Stimulated activated CD8-positive, alpha-beta memory T cell treated with anti-CD3 and anti-CD28 coated beads, Interleukin-7, amount 100 ng/mL, for 48 hours (primary cell): ENCODE data around the gene PDXDC1.
A peak's percentile ranks its signal among the peaks of the same experiment; 100 is the strongest.
"Not testable (repeated sequence)": the region's sequence is repeated elsewhere in the genome, so short reads cannot be mapped to it uniquely, and the experiment has no call there.

Source experiments
- DNase-seq, 2 donors: peaks; one replicate each; pipeline ENCODE4 v3.0.0-alpha.2; 2020; ENCODE audit warnings: low read depth in 1 of 2; ENCODE audit errors: extremely low read depth in 1 of 2

The PDXDC1 gene, protein sequence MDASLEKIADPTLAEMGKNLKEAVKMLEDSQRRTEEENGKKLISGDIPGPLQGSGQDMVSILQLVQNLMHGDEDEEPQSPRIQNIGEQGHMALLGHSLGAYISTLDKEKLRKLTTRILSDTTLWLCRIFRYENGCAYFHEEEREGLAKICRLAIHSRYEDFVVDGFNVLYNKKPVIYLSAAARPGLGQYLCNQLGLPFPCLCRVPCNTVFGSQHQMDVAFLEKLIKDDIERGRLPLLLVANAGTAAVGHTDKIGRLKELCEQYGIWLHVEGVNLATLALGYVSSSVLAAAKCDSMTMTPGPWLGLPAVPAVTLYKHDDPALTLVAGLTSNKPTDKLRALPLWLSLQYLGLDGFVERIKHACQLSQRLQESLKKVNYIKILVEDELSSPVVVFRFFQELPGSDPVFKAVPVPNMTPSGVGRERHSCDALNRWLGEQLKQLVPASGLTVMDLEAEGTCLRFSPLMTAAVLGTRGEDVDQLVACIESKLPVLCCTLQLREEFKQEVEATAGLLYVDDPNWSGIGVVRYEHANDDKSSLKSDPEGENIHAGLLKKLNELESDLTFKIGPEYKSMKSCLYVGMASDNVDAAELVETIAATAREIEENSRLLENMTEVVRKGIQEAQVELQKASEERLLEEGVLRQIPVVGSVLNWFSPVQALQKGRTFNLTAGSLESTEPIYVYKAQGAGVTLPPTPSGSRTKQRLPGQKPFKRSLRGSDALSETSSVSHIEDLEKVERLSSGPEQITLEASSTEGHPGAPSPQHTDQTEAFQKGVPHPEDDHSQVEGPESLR

DNA sequence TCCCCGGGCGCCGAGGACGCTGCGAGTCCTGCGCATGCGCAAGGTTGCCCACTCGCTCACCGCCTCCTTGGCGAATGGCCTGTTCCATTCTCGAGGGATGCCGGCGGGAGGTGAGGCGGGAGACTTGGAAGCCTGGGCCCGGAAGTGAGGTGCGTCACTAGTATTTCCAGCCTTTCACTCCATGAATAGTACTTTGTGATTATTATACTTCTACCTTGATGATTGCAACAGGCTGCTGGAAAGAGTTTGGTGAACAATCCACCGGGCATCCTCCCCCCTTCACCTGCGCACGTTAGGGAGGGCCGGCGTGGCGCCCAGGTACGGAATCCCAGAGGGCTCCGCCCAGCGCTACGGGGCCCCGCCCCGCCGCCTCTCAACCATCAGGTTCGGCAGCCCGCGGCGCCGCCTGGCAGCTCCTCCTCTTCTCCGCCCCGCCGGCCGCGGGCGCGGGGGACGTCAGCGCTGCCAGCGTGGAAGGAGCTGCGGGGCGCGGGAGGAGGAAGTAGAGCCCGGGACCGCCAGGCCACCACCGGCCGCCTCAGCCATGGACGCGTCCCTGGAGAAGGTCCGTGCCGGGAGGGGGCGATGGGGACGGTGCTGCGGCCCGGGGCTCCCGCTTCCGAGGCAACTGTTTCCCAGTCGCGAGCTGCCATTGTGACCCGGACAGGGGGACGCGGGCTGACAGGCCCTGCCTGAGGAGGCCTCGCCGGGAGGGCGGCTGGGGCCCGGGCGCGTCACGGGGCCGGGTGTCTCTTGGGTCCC lies at the start of gene PDXDC1:
TSS of gene PDXDC1 (plus strand) at position 371 of the 762 bp plus-strand sequence. CDS start at position 545, 174 bp downstream.
- DNase-seq = peak; percentile 93 to 99

- not testable (repeated sequence) for DNase-seq
These were observed 46.6 kb upstream of the PDXDC1 start for GRCh38 chr16:14928064-14928714.

DNA sequence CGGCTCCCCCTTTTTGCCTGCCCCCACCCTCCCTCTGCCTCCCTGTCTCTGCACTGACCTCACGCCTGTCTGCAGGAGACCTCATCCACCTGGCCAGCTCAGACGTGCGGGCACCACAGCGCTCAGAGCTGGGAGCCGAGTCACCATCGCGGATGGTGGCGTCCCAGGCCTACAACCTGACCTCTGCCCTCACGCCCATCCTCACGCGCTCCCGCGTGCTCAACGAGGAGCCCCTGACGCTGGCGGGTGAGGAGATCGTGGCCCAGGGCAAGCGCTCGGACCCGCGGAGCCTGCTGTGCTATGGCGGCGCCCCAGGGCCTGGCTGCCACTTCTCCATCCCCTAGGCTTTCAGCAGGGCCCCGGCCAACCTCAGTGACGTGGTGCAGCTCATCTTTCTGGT lies 45.6 kb upstream of the PDXDC1 start:
- DNase-seq = not testable (repeated sequence)

- DNase-seq = not testable (repeated sequence)
These were observed 44.6 kb upstream of the PDXDC1 start for GRCh38 chr16:14930246-14930645.

- DNase-seq = not testable (repeated sequence)
These were observed 43.9 kb upstream of the PDXDC1 start for GRCh38 chr16:14930971-14931370.

DNA sequence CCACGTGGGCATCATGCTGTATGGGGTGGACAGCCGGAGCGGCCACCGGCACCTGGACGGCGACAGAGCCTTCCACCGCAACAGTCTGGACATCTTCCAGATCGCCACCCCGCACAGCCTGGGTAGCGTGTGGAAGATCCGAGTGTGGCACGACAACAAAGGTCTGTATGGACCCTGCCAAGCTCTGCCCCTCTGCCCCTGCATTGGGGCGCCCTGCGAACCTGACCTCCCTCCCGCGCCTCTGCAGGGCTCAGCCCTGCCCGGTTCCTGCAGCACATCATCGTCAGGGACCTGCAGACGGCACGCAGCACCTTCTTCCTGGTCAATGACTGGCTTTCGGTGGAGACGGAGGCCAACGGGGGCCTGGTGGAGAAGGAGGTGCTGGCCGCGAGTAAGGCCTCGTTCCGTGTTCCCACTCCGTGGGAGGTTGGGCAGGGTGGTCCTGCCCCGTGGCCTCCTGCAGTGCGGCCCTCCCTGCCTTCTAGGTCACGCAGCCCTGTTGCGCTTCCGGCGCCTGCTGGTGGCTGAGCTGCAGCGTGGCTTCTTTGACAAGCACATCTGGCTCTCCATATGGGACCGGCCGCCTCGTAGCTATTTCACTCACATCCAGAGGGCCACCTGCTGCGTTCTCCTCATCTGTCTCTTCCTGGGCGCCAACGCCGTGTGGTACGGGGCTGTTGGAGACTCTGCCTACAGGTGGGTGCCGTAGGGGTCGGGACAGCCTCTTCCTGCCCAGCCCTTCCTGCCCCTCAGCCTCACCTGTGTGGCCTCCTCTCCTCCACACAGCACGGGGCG lies 42.0 kb upstream of the PDXDC1 start:
- not testable (repeated sequence) for DNase-seq

DNA sequence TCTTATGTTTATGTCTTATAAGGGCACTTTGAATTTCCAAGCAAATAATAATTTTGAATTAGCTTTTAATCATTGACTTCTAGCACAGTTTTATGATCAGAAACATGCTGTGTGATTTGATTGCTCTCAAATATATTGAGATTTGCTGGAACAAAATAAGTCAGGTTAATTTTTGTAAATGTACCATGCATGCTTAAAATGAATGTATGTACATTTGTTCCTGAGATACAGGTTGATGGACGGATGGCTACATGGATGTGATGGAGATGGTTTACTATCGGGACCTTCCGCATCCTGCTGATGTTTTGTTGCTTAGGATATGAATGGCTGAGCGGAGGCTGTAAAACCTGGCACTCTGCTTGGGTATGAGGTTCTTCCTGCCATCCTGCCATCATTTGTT lies 37.7 kb upstream of the PDXDC1 start, which contains the start of gene NPIPA1:
TSS of gene NPIPA1 (plus strand) at position 301 of the 400 bp plus-strand sequence. CDS start at position 301, 0 bp downstream.
- DNase-seq = not testable (repeated sequence)

- not testable (repeated sequence) for DNase-seq
These were observed 36.8 kb upstream of the PDXDC1 start for GRCh38 chr16:14937994-14938393.

DNA sequence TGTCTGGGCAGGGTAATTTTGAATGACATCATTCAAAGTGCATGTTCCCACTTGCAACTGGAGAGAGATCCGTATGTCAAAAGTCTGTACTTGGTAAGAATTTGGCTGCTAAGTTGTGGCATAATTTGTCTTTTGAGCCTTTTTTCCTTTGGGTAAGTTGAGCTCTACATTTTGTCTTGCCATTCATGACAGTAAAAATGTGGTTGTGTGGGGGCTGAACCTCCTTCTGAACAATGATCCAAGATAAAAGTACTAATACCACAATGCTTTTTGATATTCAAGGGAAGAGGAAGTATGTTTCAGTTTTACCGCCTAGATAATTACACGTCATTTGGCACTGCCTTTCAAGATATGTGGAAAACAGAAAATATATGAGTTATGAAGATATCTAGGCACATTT lies 32.1 kb upstream of the PDXDC1 start:
- DNase-seq = not testable (repeated sequence)

DNA sequence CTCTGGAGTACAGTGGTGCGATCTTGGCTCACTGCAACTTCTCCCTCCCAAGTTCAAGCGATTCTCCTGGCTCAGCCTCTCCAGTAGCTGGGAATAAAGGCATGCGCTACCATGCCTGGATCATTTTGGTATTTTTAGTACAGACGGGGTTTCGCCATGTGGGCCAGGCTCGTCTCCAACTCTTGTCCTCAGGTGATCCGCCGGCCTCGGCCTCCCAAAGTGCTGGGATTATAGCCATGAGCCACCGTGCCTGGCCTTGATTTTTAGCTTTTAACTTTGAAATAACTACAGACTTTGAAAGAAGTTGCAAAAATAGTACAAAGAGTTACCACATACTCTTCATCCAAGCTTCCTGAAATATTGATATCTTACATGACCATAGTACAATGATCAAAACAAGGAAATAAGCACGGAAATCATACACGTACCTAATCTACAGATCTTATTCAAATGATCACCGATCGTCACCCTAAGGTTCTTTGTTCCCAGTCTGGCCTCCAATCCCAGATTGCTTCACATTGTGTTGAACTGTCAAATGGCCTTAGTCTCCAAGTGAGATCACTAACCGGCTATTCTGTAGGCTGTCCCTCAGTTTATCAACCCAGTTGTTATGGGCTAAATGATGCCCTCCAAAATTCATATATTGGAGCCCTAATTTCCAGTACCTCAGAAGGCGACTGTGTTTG lies 19.1 kb upstream of the PDXDC1 start:
- no peak for DNase-seq

DNA sequence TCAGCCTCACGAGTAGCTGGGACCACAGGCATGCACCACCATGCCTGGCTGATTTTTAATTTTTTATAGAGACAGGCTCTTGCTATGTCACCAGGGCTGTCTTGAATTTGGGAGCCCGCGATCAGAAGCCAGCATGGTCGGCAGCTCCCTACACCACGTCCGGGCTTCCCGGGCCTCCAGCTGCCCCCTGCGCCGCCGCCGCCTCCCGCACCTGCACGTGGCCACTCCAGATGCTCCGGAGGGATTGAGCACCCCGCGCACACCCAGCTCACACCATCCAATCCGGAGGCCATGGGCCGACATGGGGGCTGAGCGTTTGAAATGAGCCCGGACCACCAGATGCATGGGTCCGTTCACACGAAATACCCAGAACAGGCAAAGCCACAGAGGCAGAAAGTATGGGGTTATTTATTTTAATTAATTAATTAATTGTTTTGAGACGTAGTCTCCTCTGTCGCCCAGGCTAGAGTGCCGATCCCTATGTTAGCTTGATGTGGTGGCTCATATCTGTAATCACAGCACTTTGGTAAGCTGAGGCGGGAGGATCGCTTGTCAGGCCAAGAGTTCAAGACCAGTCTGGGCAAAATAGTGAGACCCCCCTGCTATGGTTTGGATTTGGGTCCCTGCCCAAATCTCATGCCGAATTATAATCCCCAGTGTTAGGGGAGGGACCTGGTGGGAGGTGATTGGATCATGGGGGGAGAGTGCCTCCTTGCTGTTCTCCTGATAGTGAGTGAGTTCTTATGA lies 17.1 kb upstream of the PDXDC1 start:
- DNase-seq = no peak

DNA sequence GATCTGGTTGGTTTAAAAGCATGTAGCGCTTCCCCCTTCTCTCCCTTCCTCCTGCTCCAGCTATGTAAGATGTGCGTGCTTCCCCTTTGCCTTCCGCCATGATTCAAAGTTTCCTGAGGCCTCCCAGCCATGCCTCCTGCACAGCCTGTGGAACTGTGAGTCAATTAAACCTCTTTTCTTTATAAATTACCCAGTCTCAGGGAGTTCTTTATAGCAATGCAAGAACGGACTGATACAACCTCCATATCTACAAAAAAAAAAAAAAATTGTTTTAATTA lies 16.6 kb upstream of the PDXDC1 start:
- DNase-seq = no peak

DNA sequence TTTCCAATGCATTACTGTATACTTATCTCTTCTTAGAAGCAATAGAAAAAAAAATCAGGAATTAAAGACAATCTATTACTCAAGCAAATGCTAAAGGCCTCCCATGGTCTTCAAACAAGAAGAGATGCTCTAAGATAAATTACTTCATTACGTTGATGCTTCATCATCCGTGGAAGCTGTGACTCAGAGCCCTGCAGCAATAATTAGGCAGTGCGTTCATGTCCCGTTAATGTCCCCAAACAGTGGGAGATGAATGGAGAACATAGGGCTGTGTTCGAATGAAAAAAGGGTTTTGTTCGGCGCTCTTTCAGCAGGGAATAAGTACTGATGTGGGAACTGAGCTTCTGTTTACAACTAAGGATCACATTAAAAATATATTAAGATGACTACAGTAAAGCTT lies 15.9 kb upstream of the PDXDC1 start:
- no peak for DNase-seq

GRCh38 chr16:14961405-14962186 lies 13.2 kb upstream of the PDXDC1 start:
- no peak for DNase-seq

- no peak for DNase-seq
These were observed 11.3 kb upstream of the PDXDC1 start for GRCh38 chr16:14963281-14964173.

DNA sequence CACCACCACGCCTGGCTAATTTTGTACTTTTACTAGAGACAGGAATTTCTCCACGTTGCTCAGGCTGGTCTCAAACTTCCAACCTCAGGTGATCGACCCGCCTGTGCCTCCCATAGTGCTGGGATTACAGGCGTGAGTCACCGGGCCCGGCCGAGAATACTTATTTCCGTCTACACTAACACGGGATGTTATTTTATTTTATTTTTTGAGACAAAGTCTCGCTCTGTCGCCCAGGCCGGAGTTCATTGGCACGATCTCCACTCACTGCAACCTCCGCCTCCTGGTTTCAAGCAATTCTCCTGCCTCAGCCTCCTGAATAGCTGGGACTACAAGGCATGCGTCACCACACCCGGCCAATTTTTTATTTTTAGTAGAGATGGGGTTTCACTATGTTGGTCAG lies 9.5 kb upstream of the PDXDC1 start:
- no peak for DNase-seq

GRCh38 chr16:14969795-14970194 lies 5.0 kb upstream of the PDXDC1 start:
- DNase-seq = not testable (repeated sequence)
